GM04503 (cell line): ENCODE data around the gene ZBED6.
"Not testable (repeated sequence)": the region's sequence is repeated elsewhere in the genome, so short reads cannot be mapped to it uniquely, and the experiment has no call there.

ENCODE experiments used
- DNase-seq: peaks from one replicate; pipeline ENCODE4 v3.0.0-alpha.2; 2012; ENCODE audit warnings: low read depth

Gene ZBED6

GRCh38 chr1:203778789-203779188 lies 16.6 kb upstream of the ZBED6 start:
- no peak for DNase-seq

- DNase-seq: no peak
Measured at GRCh38 chr1:203781962-203782361, 13.5 kb upstream of the ZBED6 start.

- DNase-seq: no peak
Measured at GRCh38 chr1:203789966-203790365, 5.5 kb upstream of the ZBED6 start.

DNA sequence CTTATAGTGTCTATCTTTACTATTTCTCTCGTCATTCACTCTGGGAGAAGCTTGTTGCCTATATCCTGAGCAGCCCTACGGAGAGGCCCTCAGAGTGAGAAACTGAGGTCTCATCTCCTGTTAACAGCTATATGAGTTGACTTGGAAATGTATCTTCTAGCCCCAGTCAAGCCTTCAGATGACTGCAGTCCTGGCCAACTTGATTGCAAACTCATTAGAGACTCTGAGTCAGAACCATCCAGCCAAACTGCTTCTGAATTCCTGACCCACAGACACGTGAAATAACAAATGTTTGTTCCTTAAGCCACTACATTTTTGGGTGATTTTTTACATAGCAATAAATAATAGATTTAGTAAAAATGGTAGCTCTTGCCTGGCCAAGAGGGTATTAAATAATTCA lies 3.9 kb upstream of the ZBED6 start:
- DNase-seq: no peak

GRCh38 chr1:203792486-203792885 lies 2.9 kb upstream of the ZBED6 start:
- DNase-seq: no peak

GRCh38 chr1:203793561-203793960 lies 1.9 kb upstream of the ZBED6 start:
- DNase-seq: not testable (repeated sequence)

GRCh38 chr1:203794764-203795440 lies 521 bp upstream of the ZBED6 start:
- DNase-seq: no peak

DNA sequence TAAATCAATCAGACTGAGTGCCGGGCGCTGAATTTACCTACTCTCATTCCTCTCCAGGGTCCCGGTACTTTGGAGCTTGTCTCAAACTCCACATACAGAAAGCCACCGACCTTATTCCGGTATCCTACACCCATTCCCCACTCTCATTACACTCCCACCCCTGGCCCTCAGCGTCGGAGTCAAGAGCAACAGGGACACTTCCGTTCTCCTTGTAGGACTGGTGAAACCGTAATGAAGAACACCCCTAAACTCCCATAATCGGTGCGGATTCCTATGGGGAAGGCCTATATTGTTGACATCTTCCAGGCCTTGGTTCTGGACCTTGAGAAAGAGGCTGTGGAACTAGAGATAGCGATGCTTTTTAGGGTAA lies 798 bp downstream of the ZBED6 start:
- DNase-seq: no peak

DNA sequence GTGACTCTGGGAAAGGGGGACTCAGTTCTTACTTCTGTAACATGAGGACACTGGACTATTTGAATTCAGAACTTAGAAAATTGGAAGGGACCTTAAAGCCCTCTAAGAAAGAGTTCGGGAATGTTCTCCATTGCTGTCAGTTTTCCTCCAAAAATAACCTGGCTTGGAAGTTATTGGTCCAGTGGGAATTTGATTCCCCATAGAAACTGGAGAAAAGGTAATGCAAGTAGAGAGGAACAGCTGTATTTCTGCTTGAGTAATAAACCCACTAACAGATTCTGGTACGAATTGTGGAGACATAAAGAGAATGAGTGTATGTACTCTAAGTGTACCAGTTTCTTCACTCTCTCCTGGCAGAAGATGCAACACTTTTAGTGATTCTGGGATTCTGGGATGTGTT lies 1.8 kb downstream of the ZBED6 start:
- DNase-seq: no peak

- DNase-seq: no peak
Measured at GRCh38 chr1:203797948-203798655, 2.7 kb downstream of the ZBED6 start.

- DNase-seq: no peak
Measured at GRCh38 chr1:203799157-203799556, 3.7 kb downstream of the ZBED6 start.

DNA sequence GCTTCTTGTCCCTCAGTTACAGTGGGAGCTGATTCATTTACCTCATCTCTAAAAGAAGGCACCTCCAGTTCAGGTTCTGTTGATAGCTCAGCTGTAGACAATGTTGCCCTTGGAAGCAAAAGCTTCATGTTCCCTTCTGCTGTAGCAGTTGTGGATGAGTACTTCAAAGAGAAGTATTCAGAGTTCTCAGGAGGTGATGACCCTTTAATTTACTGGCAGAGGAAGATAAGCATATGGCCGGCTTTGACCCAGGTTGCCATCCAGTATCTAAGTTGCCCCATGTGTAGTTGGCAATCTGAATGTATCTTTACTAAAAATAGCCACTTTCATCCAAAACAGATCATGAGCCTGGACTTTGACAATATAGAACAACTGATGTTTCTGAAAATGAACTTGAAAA lies 4.5 kb downstream of the ZBED6 start:
- DNase-seq: no peak

- DNase-seq: no peak
Measured at GRCh38 chr1:203805689-203806088, 10.3 kb downstream of the ZBED6 start.

DNA sequence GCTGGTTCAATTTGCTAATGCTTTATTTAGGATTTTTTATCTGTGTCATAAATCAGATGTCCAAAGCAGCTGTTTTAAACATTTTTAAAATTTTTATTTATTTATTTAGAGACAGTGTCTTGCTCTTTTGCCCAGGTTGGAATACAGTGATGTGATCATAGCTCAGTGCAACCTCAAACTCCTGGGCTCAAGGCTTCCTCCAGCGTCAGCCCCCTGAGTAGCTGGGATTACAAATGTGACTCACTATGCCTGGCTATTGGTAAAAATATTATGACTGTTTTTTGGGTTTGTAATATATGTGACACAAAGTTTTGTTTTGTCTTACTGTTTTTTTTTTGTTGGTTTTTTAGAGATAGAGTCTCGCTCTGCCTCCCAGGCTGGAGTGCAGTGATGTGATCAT lies 11.8 kb downstream of the ZBED6 start:
- DNase-seq: peak; percentile 75

DNA sequence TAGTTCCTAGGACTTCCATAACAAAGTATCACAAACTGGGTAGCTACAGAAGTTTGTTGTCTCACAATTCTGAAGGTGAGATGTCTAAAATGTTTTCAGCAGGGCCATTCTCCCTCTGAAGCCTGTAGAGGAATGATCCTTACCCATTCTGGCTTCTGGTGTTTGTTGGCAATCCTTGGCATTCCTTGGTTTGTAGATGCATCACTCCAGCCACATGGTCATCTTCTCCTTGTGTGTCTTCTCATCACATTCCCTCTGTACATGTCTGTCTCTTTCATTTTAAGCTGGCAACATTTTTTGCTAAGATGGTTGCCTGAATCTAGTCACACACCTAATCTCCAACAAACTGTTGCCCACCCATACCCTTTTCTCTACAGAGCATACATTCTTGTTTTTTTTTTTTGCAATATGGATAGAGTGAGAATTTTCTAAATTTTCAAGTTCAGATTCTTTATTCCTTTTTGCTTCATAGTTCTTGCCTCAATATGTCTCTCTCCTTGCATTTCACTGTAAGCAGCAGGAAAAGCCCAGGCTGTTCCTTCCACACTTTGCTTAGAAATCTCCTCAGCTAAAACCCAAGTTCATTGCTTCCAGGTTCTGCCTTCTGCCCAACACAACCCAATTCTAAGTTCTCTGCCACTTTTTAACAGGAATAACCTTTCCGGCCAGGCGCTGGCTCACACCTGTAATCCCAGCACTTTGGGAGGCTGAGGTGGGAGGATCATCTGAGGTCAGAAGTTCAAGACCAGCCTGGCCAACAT lies 18.3 kb downstream of the ZBED6 start:
- no peak for DNase-seq

- DNase-seq: no peak
Measured at GRCh38 chr1:203818399-203818798, 23.0 kb downstream of the ZBED6 start.

DNA sequence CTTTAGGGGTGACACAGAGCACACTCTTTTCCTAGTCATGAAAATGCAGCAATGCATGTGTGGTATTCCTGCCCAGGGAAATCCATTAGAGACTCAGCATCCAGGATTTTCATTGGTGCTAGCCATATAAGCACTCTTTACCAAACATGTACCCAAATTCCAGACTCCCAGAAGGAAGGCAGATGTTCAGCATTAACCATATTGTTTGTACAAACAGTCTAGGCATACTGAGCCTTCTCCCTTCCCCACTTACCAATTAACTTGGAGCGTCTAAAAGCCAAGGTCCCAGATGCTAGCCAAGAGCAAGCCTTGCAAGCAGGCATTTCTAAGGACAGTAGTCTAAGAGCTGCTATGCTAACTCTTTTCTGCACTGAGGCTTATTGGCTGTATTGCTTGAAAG lies 27.9 kb downstream of the ZBED6 start:
- DNase-seq: no peak

DNA sequence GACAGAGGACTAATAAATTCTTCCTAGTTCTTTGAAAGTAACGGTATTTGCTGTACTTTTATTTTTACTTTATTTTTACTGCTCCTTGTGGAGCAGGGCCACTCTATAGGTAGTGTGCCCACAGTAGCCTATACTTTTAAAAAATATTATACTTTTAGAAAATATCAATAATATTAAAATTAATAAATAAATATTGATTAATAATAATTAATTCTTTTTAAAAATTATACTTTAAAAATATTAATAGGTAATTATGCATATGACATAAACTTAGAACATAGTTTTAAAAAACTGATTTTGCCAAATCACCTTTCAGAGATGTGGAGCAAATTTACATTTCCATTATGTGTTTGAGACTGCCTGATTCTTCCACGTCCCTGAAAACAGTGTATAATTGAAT lies 30.8 kb downstream of the ZBED6 start:
- DNase-seq: no peak

DNA sequence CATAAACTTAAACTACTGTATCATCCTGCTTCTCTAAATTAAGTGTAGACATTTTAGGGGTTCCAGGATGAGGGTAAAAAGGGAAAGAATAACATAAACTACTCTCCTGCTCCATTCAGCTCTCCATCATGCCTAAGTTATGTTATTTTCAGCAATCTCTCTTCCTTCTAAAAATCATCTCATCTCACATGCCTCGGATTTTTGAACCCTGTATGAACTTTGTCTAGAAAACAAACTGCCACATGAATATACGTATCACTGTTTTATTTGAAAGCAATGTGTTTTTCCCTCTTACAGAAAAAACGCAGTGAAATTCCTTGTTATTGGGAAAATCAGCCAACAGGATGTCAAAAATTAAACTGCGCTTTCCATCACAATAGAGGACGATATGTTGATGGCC lies 32.6 kb downstream of the ZBED6 start:
- DNase-seq: no peak

DNA sequence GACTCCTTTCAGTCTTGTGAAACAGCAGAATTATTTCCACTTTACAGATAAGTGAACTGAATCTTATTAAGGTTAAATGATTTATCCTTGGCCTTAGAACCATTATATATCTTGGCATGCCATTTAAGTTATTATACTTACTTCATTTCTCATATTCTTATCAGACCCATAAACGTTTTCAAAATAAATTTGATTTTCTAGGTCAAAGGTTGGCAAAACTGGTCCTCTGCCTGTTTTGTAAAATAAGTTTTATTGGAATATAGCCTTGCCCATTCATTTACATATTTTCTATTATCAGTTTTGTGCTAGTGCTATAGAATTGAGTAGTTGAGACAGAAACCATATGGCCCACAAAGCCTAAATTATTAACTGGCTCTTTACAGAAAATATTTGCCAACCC lies 33.1 kb downstream of the ZBED6 start:
- no peak for DNase-seq

DNA sequence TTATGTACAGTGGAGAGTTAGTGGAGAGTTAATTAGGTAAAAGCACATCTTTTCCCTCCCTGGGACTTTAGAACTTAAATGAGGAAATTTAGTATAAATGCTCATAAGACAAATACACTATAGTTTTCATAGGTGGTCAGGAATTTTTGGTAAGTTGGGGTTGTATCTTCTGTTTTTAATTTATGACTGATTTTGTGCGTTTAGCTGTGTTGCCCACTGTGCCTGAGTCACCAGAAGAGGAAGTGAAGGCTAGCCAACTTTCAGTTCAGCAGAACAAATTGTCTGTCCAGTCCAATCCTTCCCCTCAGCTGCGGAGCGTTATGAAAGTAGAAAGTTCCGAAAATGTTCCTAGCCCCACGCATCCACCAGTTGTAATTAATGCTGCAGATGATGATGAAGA lies 33.8 kb downstream of the ZBED6 start:
- DNase-seq: not testable (repeated sequence)

GRCh38 chr1:203835476-203835875 lies 40.1 kb downstream of the ZBED6 start:
- no peak for DNase-seq

GRCh38 chr1:203839081-203839480 lies 43.7 kb downstream of the ZBED6 start:
- DNase-seq: peak; percentile 42
